Fibroblast of lung (primary cell): ENCODE results near the gene SIGLEC7. TPM values are rescaled to one million over a fixed set of nuclear protein-coding genes. Genes with fewer than 3 reads are reported as not detected.

Experiments used
- DNase-seq, 2 donors: peaks; one replicate each; pipeline versions ENCODE4 v3.0.0 to v3.0.0-alpha.2; 2010; ENCODE audit warnings: low read depth in 2 of 2
- H2AFZ ChIP-seq: 2 replicates; pipeline ENCODE4 v1.5.1; 2012; ENCODE audit warnings: low read length, control low read depth, inconsistent platforms
- H3K27ac ChIP-seq: 2 replicates; pipeline ENCODE4 v1.5.1; 2011; ENCODE audit warnings: low read length, control low read depth; ENCODE audit not compliant: insufficient read depth
- H3K27me3 ChIP-seq: 2 replicates; pipeline ENCODE4 v1.5.1; 2011; ENCODE audit warnings: mild to moderate bottlenecking, low read length; ENCODE audit not compliant: control insufficient read depth, insufficient read depth
- H3K36me3 ChIP-seq: 2 replicates; pipeline ENCODE4 v1.5.1; 2011; ENCODE audit warnings: low read length; ENCODE audit not compliant: control insufficient read depth, insufficient read depth
- H3K4me1 ChIP-seq: 2 replicates; pipeline ENCODE4 v1.5.1; 2011; ENCODE audit warnings: low read length; ENCODE audit not compliant: control insufficient read depth, insufficient read depth; ENCODE audit errors: extremely low read depth
- H3K4me2 ChIP-seq: 2 replicates; pipeline ENCODE4 v1.5.1; 2011; ENCODE audit warnings: low read length, control low read depth; ENCODE audit not compliant: insufficient read depth; ENCODE audit errors: extremely low read depth
- H3K4me3 ChIP-seq, 4 experiments: fragments of 200-600 bp in 1 of 4; sonication (generic) in 1 of 4; replicated peaks in 1 of 4; 2 replicates each; pipeline ENCODE4 v1.5.1; 2011 to 2016; ENCODE audit warnings: low read length in 4 of 4, low read depth in 3 of 4, mild to moderate bottlenecking in 3 of 4, control low read depth in 2 of 4, inconsistent platforms in 1 of 4, mixed read lengths in 1 of 4; ENCODE audit not compliant: insufficient read depth in 1 of 4; ENCODE audit errors: control extremely low read depth in 1 of 4
- H3K79me2 ChIP-seq: 2 replicates; pipeline ENCODE4 v1.5.1; 2012; ENCODE audit warnings: mild to moderate bottlenecking, low read length, inconsistent platforms; ENCODE audit not compliant: control insufficient read depth, insufficient read depth
- H3K9ac ChIP-seq: 2 replicates; pipeline ENCODE4 v1.5.1; 2011; ENCODE audit warnings: mild to moderate bottlenecking, low read length, control low read depth; ENCODE audit not compliant: insufficient read depth
- H3K9me3 ChIP-seq: 2 replicates; pipeline ENCODE4 v1.5.1; 2012; ENCODE audit warnings: low read depth, low read length; ENCODE audit not compliant: control insufficient read depth, insufficient read depth
- H4K20me1 ChIP-seq: 2 replicates; pipeline ENCODE4 v1.5.1; 2011; ENCODE audit warnings: low read length; ENCODE audit not compliant: control insufficient read depth, insufficient read depth; ENCODE audit errors: extremely low read depth
- CTCF ChIP-seq, 2 donors: IDR thresholded peaks in 1 of 2; conservative IDR thresholded peaks in 1 of 2; 1 replicate in 1 of 2; 2 replicates in 1 of 2; pipeline ENCODE4 v1.5.1; 2011 to 2012; ENCODE audit warnings: low read length in 2 of 2, control low read depth in 1 of 2, inconsistent platforms in 1 of 2, low read depth in 1 of 2, mild to moderate bottlenecking in 1 of 2
- EZH2 ChIP-seq: IDR thresholded peaks from 2 replicates; pipeline ENCODE4 v1.5.1; 2012; ENCODE audit warnings: low read length, control low read depth, mild to moderate bottlenecking; ENCODE audit errors: missing control alignments
- polyA plus RNA-seq, 2 donors: library from polyadenylated mRNA; depleted of rRNA in 1 of 2; stranded (reverse) in 1 of 2; unstranded in 1 of 2; fragments of >200 nt; gene quantifications; 2 replicates each; pipeline ENCODE4 v1.2.1, GENCODE V29; 2011 to 2012; ENCODE audit warnings: missing spikeins in 1 of 2
- total RNA-seq: library from RNA; depleted of rRNA; stranded (reverse); fragments of >200 nt; gene quantifications from 2 replicates; pipeline ENCODE4 v1.2.1, GENCODE V29; 2014

Gene SIGLEC7
- total and polyA plus RNA-seq, 2 donors (not counting 1 experiment from before 2014, with no cell fraction given) = not detected

DNA sequence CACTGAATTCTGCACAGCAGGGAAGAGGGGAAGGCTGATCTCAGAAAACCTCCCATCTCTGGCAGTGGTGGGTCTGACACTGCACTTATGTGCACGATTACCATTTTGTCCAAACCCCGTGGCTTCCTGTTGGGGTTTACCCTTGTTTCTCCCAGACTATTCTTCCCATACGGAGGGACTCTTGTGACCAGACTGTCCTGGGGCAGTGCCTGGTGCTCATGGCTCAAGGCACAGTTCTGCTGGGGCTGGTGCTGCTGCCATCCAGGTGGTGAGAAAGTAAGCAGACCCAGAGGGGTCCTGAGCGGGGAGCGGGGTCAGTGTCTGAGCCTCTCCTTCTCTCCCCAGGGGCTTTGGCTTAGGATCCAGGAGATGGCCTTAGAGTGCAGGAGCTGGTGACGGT is 22.5 kb upstream of the SIGLEC7 start:
- H3K9ac ChIP-seq = no peak overlapping the region
- no peaks in the 10 kb centered on the region for H3K9me3 ChIP-seq
- no peak overlapping the region for H3K27ac ChIP-seq
- H3K79me2 ChIP-seq = no peaks in the 10 kb centered on the region
- TF ChIP-seq EZH2 (no peak), CTCF (conservative IDR thresholded peaks at IDR 0.05 in 1 of 2, IDR thresholded peaks at IDR 0.05 in 1 of 2; ENCODE audit: low read depth in 1 of 2, low read length in 2 of 2) (no peak)
- H3K36me3 ChIP-seq = no peaks in the 10 kb centered on the region
- H4K20me1 ChIP-seq = no peaks in the 10 kb centered on the region
- no peak overlapping the region for H3K4me3 ChIP-seq
- no peaks in the 10 kb centered on the region for H3K4me1 ChIP-seq
- H3K27me3 ChIP-seq = no peaks in the 10 kb centered on the region
- no peak for DNase-seq
- H3K4me2 ChIP-seq = no peak overlapping the region
- H2AFZ ChIP-seq = no peak overlapping the region

GRCh38 chr19:51120160-51120559 is 21.9 kb upstream of the SIGLEC7 start:
- H3K9ac ChIP-seq = no peak overlapping the region
- TF ChIP-seq EZH2 (no peak), CTCF (conservative IDR thresholded peaks at IDR 0.05 in 1 of 2, IDR thresholded peaks at IDR 0.05 in 1 of 2; ENCODE audit: low read depth in 1 of 2, low read length in 2 of 2) (no peak)
- no peak for DNase-seq
- no peaks in the 10 kb centered on the region for H3K36me3 ChIP-seq
- no peaks in the 10 kb centered on the region for H4K20me1 ChIP-seq
- H3K4me1 ChIP-seq = no peaks in the 10 kb centered on the region
- H3K4me3 ChIP-seq = no peak overlapping the region
- H3K4me2 ChIP-seq = no peak overlapping the region
- no peaks in the 10 kb centered on the region for H3K79me2 ChIP-seq
- no peak overlapping the region for H3K27ac ChIP-seq
- H3K27me3 ChIP-seq = no peaks in the 10 kb centered on the region
- no peaks in the 10 kb centered on the region for H3K9me3 ChIP-seq
- no peak overlapping the region for H2AFZ ChIP-seq

DNA sequence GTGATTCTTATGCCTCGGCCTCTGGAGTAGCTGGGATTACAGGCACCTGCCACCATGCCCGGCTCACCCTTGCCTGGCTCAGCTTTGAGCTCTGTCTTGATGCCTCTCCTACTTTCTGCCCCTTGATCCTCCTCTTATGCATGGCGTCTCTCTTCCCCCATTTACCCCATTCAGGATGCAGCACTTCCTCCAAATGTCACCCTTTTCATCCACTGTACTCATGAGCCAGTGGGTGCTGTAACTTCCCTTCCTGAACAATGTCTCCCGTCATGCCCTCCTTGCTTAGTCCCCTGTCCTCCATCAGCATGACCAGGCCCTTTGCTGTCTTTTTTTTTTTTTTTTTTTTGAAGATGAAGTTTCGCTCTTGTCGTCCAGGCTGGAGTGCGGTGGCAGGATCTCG is 20.8 kb upstream of the SIGLEC7 start:
- TF ChIP-seq EZH2 = no peak
- no peak for TF ChIP-seq CTCF (conservative IDR thresholded peaks at IDR 0.05 in 1 of 2, IDR thresholded peaks at IDR 0.05 in 1 of 2; ENCODE audit: low read depth in 1 of 2, low read length in 2 of 2)
- no peaks in the 10 kb centered on the region for H3K9me3 ChIP-seq
- H3K27ac ChIP-seq = no peak overlapping the region
- DNase-seq = no peak
- H4K20me1 ChIP-seq = no peaks in the 10 kb centered on the region
- no peaks in the 10 kb centered on the region for H3K79me2 ChIP-seq
- no peak overlapping the region for H2AFZ ChIP-seq
- H3K27me3 ChIP-seq = no peaks in the 10 kb centered on the region
- H3K4me3 ChIP-seq = no peak overlapping the region
- no peaks in the 10 kb centered on the region for H3K4me1 ChIP-seq
- no peaks in the 10 kb centered on the region for H3K36me3 ChIP-seq
- no peak overlapping the region for H3K9ac ChIP-seq
- no peak overlapping the region for H3K4me2 ChIP-seq
